Measurements from ENCODE around the gene SAPCD2. TPM values are rescaled to one million over a fixed set of nuclear protein-coding genes. Genes with fewer than 3 reads are reported as not detected.

Gene SAPCD2
- total and polyA plus RNA-seq, 9 of the 15 experiments (the other 6 are each of a cell fraction or from before 2014, with no cell fraction given) = 3.4 to 91.8 (median 18.8) TPM

GRCh38 chr9:137110911-137111787 is 40.8 kb upstream of the SAPCD2 start:
- no peak overlapping the region for H3K4me2 ChIP-seq (ENCODE audit: insufficient read depth, low read length)
- no TSS peak for BruUV-seq (replicated peaks)
- in situ Hi-C loops (cut with MboI) = no loop called here
- TF ChIP-seq SMAD3 (CRISPR knock-in tag; conservative IDR thresholded peaks at IDR 0.05) = no peak
- ChIA-PET POLR2A (interaction anchor here (0.7 kb wide), 1 partner anchor 18 kb away, joined by 4 read pairs; no protein-coding TSS in a partner anchor), CTCF (ENCODE audit: low intra/inter-chr PET ratio) (no interaction called here)
- peak in 1 of 4 experiments; percentile 6 for DNase-seq (ENCODE audit: extremely low read depth in 1 of 4, low spot score in 3 of 4)
- no peaks in the 10 kb centered on the region for H3K27me3 ChIP-seq (ENCODE audit: control insufficient read depth in 2 of 2, insufficient read depth in 2 of 2, low read length in 2 of 2)
- no peak overlapping the region for H3K4me3 ChIP-seq
- FAIRE-seq = no peak
- H2AFZ ChIP-seq (ENCODE audit: low read depth, low read length) = no peak overlapping the region
- ATAC-seq = no peak
- no peaks in the 10 kb centered on the region for H4K20me1 ChIP-seq (replicated peaks; ENCODE audit: control insufficient read depth, insufficient read depth, low read length)
- peaks cover 74% of the 10 kb centered on the region; the same call in 2 of the 3 replicates for H3K36me3 ChIP-seq (ENCODE audit: control insufficient read depth, insufficient read depth, low read length)
- intact Hi-C loops (cut with micrococcal nuclease) = no loop called here
- H3K79me2 ChIP-seq (ENCODE audit: control insufficient read depth, insufficient read depth, low read length) = peaks cover 27% of the 10 kb centered on the region
- H3K9me1 ChIP-seq (ENCODE audit: control insufficient read depth, insufficient read depth, low read length) = no peaks in the 10 kb centered on the region
- 88% methylated on average over 21 of the region's 28 CpGs for WGBS (ENCODE audit: insufficient coverage, low coverage, missing lambda C conversion rate)
- no peak overlapping the region for H3K27ac ChIP-seq (ENCODE audit: extremely low read depth, low read depth, low read length)
- H3K9me3 ChIP-seq (replicated peaks; ENCODE audit: control insufficient read depth, insufficient read depth, low read depth, low read length) = no peaks in the 10 kb centered on the region
- peaks cover 9 to 87% of the 10 kb centered on the region in 2 experiments for H3K4me1 ChIP-seq (replicated peaks in 1 of 2; ENCODE audit: control insufficient read depth in 2 of 2, insufficient read depth in 2 of 2, low read length in 2 of 2)
- no peak overlapping the region for H3K9ac ChIP-seq (ENCODE audit: insufficient read depth in 1 of 2, low read depth in 2 of 2, low read length in 2 of 2)

GRCh38 chr9:137110147-137110910 is 40.0 kb upstream of the SAPCD2 start:
- H3K4me1 ChIP-seq (replicated peaks in 1 of 2; ENCODE audit: control insufficient read depth in 2 of 2, insufficient read depth in 2 of 2, low read length in 2 of 2) = peaks cover 5 to 79% of the 10 kb centered on the region in 2 experiments; a peak in 4 of 5 replicates
- no peak for ATAC-seq
- WGBS (ENCODE audit: insufficient coverage, low coverage, missing lambda C conversion rate) = 90% methylated on average over 24 of the region's 38 CpGs
- FAIRE-seq = no peak
- ChIA-PET POLR2A (interaction anchor here (0.6 kb wide), 1 partner anchor 19 kb away, joined by 4 read pairs; no protein-coding TSS in a partner anchor), CTCF (ENCODE audit: low intra/inter-chr PET ratio) (no interaction called here)
- peak in 1 of 4 experiments; percentile 19 for DNase-seq (ENCODE audit: extremely low read depth in 1 of 4, low spot score in 3 of 4)
- no peak for TF ChIP-seq RFX7 (CRISPR knock-in tag; IDR thresholded peaks at IDR 0.05)
- peak; percentile 67 for TF ChIP-seq POLR2G (IDR thresholded peaks at IDR 0.05; ENCODE audit: low read depth, low read length)
- peak; percentile 53 for TF ChIP-seq RBFOX2 (IDR thresholded peaks at IDR 0.05; ENCODE audit: low read depth, low read length)
- peak; percentile 8; the same call in 1 of the 2 replicates for TF ChIP-seq POLR2A (conservative IDR thresholded peaks at IDR 0.05)
- H3K27me3 ChIP-seq (ENCODE audit: control insufficient read depth in 2 of 2, insufficient read depth in 2 of 2, low read length in 2 of 2) = no peaks in the 10 kb centered on the region
- intact Hi-C loops (cut with micrococcal nuclease) = no loop called here
- H2AFZ ChIP-seq (ENCODE audit: low read depth, low read length) = no peak overlapping the region
- peaks cover 26% of the 10 kb centered on the region for H3K79me2 ChIP-seq (ENCODE audit: control insufficient read depth, insufficient read depth, low read length)
- peaks cover 82% of the 10 kb centered on the region; the same call in 2 of the 3 replicates for H3K36me3 ChIP-seq (ENCODE audit: control insufficient read depth, insufficient read depth, low read length)
- BruUV-seq (replicated peaks) = no TSS peak
- no peak overlapping the region for H3K4me2 ChIP-seq (ENCODE audit: insufficient read depth, low read length)
- in situ Hi-C loops (cut with MboI) = no loop called here
- no peaks in the 10 kb centered on the region for H3K9me1 ChIP-seq (ENCODE audit: control insufficient read depth, insufficient read depth, low read length)
- H3K27ac ChIP-seq (ENCODE audit: extremely low read depth, low read depth, low read length) = no peak overlapping the region
- no peaks in the 10 kb centered on the region for H3K9me3 ChIP-seq (replicated peaks; ENCODE audit: control insufficient read depth, insufficient read depth, low read depth, low read length)
- H3K9ac ChIP-seq (ENCODE audit: insufficient read depth in 1 of 2, low read depth in 2 of 2, low read length in 2 of 2) = peak overlapping the region in 1 of 2 experiments; percentile 28; a peak in 1 of 4 replicates
- H3K4me3 ChIP-seq = no peak overlapping the region
- H4K20me1 ChIP-seq (replicated peaks; ENCODE audit: control insufficient read depth, insufficient read depth, low read length) = no peaks in the 10 kb centered on the region

Data from K562 (cell line).